Gastrocnemius medialis (tissue), 4 donors: ENCODE measurements around the gene FOXK1. TPM values are rescaled to one million over a fixed set of nuclear protein-coding genes. Genes with fewer than 3 reads are reported as not detected.

Experiments
- ATAC-seq, 2 donors: fragments of 150-250 bp; one replicate each; pipeline ENCODE4 v1.9.1; 2016
- DNase-seq, 2 donors: peaks; one replicate each; pipeline ENCODE4 v3.0.0-alpha.2; 2019
- H3K27ac ChIP-seq, 4 donors: fragments of 200-600 bp; sonication (generic); 1 replicate in 1 of 4; 2 replicates in 3 of 4; pipeline ENCODE4 v1.5.1; 2016 to 2018; ENCODE audit warnings: mild to moderate bottlenecking in 2 of 4, moderate library complexity in 1 of 4
- H3K27me3 ChIP-seq, 3 donors: fragments of 200-600 bp; sonication (generic) in 2 of 3; 1 replicate in 1 of 3; 2 replicates in 2 of 3; pipeline versions ENCODE4 v1.5.1 to v1.6.0; 2016 to 2019; ENCODE audit warnings: mild to moderate bottlenecking in 1 of 3, moderate library complexity in 1 of 3
- H3K36me3 ChIP-seq, 2 donors: fragments of 200-600 bp; sonication (generic) in 1 of 2; one replicate each; pipeline ENCODE4 v1.5.1; 2017 to 2018
- H3K4me1 ChIP-seq, 2 donors: fragments of 200-600 bp; sonication (generic) in 1 of 2; one replicate each; pipeline ENCODE4 v1.5.1; 2016 to 2017; ENCODE audit warnings: mild to moderate bottlenecking in 2 of 2
- H3K4me3 ChIP-seq, 4 donors: fragments of 200-600 bp; sonication (generic) in 3 of 4; 1 replicate in 1 of 4; 2 replicates in 3 of 4; pipeline ENCODE4 v1.5.1; 2016 to 2019; ENCODE audit warnings: mild to moderate bottlenecking in 2 of 4
- H3K9me3 ChIP-seq, 3 donors: fragments of 200-600 bp; sonication (generic) in 2 of 3; 1 replicate in 1 of 3; 2 replicates in 2 of 3; pipeline ENCODE4 v1.5.1; 2016 to 2019
- CTCF ChIP-seq, 5 experiments: fragments of 450-650 bp in 3 of 5; fragments of 200-600 bp in 2 of 5; sonication (generic) in 2 of 5; IDR thresholded peaks in 4 of 5; conservative IDR thresholded peaks in 1 of 5; 1 replicate in 4 of 5; 2 replicates in 1 of 5; pipeline ENCODE4 v1.5.1; 2016 to 2019; ENCODE audit warnings: antibody characterized with exemption in 5 of 5, mild to moderate bottlenecking in 3 of 5, moderate library complexity in 3 of 5
- POLR2A ChIP-seq, 2 donors: fragments of 450-650 bp; IDR thresholded peaks; one replicate each; pipeline ENCODE4 v1.6.1; 2017; ENCODE audit warnings: antibody characterized with exemption in 2 of 2, mild to moderate bottlenecking in 2 of 2, moderate library complexity in 2 of 2
- in situ Hi-C, 4 donors: fragments of 200-750 bp; cut with MboI; loops; one replicate each; pipeline versions ENCODE4 v1.15.0 to v1.8.0; 2017; ENCODE audit warnings: low sequenced_read_pairs in 4 of 4
- intact Hi-C: fragments of 100-400 bp; cut with DNase I; formaldehyde crosslinking; loops from one replicate; pipeline ENCODE4 v1.15.1; 2023; ENCODE audit warnings: low total_unique reads
- total RNA-seq, 4 donors: library from RNA; depleted of rRNA; stranded (reverse); fragments of >200 nt; gene quantifications; one replicate each; pipeline versions ENCODE4 v1.1.0 to v1.2.3, GENCODE V29; 2016

Gene FOXK1
- total RNA-seq, 4 donors from 2014 or later: 9.8 to 43.6 (median 18.8) TPM

DNA sequence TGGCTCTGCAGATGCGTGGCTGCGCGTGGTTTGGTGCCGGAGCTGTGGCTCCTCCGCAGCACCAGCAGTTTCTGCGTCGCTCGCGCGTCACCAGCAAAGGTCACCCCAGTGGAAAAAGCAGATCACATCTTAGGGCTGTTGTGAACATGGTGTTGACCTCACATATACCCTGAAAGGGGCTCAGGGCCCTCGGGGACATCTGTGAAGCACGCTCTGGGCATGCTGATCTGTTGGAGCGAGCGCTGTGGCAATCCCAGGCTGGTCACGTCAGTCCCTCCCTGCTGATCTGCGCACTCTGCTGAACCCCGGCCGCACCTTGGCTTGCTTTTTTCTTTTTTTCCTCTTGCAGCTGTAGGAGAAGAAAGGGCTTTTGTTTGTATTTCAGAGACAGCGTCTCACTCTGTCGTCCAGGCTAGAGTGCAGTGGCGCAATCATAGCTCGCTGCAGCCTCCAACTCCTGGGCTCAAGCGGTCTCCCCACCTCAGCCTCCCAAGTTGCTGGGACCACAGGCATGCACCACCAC is 60.0 kb downstream of the FOXK1 start:
- H3K27me3 ChIP-seq: no peaks in the 10 kb centered on the region
- intact Hi-C loops: no loop called here

GRCh38 chr7:4742852-4743251 is 60.8 kb downstream of the FOXK1 start:
- peaks cover 47 to 54% of the 10 kb centered on the region in 2 donors for H3K4me1 ChIP-seq
- DNase-seq (no peak), ATAC-seq (no peak)
- intact Hi-C loops (no loop called here), in situ Hi-C loops (loop anchor here in 3 of 4 donors (5.0 to 10.0 kb wide), 2 partner anchors 51 to 58 kb away; partner anchors contain the start of gene FOXK1 (in 2 of the 3))
- H3K27ac ChIP-seq: peak overlapping the region; percentile 88 to 94 (median 92)
- H3K4me3 ChIP-seq: no peak overlapping the region
- no peaks in the 10 kb centered on the region for H3K9me3 ChIP-seq
- peaks cover 0 to 14% of the 10 kb centered on the region in 2 donors for H3K36me3 ChIP-seq
- TF ChIP-seq CTCF (IDR thresholded peaks at IDR 0.05 in 4 of 5, conservative IDR thresholded peaks at IDR 0.05 in 1 of 5) (no peak), POLR2A (IDR thresholded peaks at IDR 0.05) (no peak)
- H3K27me3 ChIP-seq: no peaks in the 10 kb centered on the region

More for the DNA sequence above, 60.0 kb downstream of the FOXK1 start:
- H3K4me3 ChIP-seq: no peak overlapping the region
- H3K27ac ChIP-seq: peak overlapping the region in 3 of 4 donors; percentile 91 to 94 (median 92)
- H3K36me3 ChIP-seq: peaks cover 0 to 14% of the 10 kb centered on the region in 2 donors
- no peaks in the 10 kb centered on the region for H3K9me3 ChIP-seq
- no peak for DNase-seq
- no peak for ATAC-seq
- in situ Hi-C loops: loop anchor here in 3 of 4 donors (5.0 to 10.0 kb wide), 2 partner anchors 50 to 57 kb away; partner anchors contain the start of gene FOXK1 (in 2 of the 3)
- TF ChIP-seq POLR2A (IDR thresholded peaks at IDR 0.05): no peak
- TF ChIP-seq CTCF (IDR thresholded peaks at IDR 0.05 in 4 of 5, conservative IDR thresholded peaks at IDR 0.05 in 1 of 5): no peak
- H3K4me1 ChIP-seq: peaks cover 53 to 58% of the 10 kb centered on the region in 2 donors

- H3K4me3 ChIP-seq: peak overlapping the region; percentile 34 to 46 (median 38)
- intact Hi-C loops (loop anchor here (2.0 kb wide), 2 partner anchors 30 to 60 kb away; partner anchors contain the start of gene AP5Z1), in situ Hi-C loops (loop anchor here in 3 of 4 donors (5.0 to 10.0 kb wide), 2 partner anchors 52 to 60 kb away; partner anchors contain the start of gene FOXK1 (in 2 of the 3))
- H3K4me1 ChIP-seq: peaks cover 31 to 44% of the 10 kb centered on the region in 2 donors
- H3K27ac ChIP-seq: peak overlapping the region; percentile 88 to 94 (median 92)
- no peaks in the 10 kb centered on the region for H3K9me3 ChIP-seq
- H3K27me3 ChIP-seq: no peaks in the 10 kb centered on the region
- DNase-seq (peak; percentile 98 to 99), ATAC-seq (peak; percentile 91 to 93)
- peaks cover 0 to 14% of the 10 kb centered on the region in 2 donors for H3K36me3 ChIP-seq
- peak in 1 of 5 experiments; percentile 17 for TF ChIP-seq CTCF (IDR thresholded peaks at IDR 0.05 in 4 of 5, conservative IDR thresholded peaks at IDR 0.05 in 1 of 5)
- TF ChIP-seq POLR2A (IDR thresholded peaks at IDR 0.05): peak; percentile 53 to 79
Observed at GRCh38 chr7:4744391-4745264, 62.5 kb downstream of the FOXK1 start.

DNA sequence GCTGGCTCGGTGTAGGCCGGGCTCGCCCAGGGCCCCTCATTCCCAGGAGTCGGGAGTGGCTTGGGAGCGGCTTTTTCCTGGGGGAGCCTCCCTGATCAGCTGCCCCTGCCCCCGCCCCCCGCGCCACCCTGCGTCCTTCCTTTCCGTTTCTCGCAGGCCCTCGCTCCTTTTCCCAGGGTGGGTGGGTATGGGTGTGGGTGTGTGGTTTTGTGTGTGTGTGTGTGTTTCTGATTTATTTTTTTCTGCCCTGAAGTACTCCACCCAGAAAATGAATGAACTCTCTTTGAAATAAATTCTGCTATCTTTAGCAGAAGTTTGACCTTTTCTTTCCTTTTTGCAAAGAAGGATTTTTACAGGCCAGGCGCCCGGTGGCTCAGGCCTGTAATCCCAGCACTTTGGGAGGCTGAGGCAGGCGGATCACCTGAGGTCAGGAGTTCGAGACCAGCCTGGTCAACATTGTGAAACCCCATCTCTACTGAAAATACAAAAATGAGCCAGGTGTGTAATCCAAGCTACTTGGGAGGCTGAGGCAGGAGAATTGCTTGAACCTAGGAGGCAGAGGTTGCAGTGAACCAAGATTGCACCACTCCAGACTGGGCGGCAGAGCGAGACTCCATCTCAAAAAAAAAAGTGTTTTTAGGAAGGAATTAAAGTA is 63.3 kb downstream of the FOXK1 start:
- no peaks in the 10 kb centered on the region for H3K9me3 ChIP-seq
- in situ Hi-C loops: loop anchor here in 2 of 4 donors (10.0 kb wide), 1 partner anchor 61 kb away; the partner anchor contains the start of gene FOXK1 (in 2 of the 2)
- peaks cover 30 to 40% of the 10 kb centered on the region in 2 donors for H3K4me1 ChIP-seq
- peak overlapping the region; percentile 32 to 46 (median 38) for H3K4me3 ChIP-seq
- H3K27ac ChIP-seq: peak overlapping the region; percentile 88 to 94 (median 92)
- ATAC-seq (no peak), DNase-seq (no peak)
- peaks cover 0 to 14% of the 10 kb centered on the region in 2 donors for H3K36me3 ChIP-seq
- intact Hi-C loops: loop anchor here (2.0 kb wide), 2 partner anchors 29 to 61 kb away; partner anchors contain the start of gene AP5Z1
- no peaks in the 10 kb centered on the region for H3K27me3 ChIP-seq
- TF ChIP-seq POLR2A (IDR thresholded peaks at IDR 0.05): peak in 1 of 2 donors; percentile 73
- TF ChIP-seq CTCF (IDR thresholded peaks at IDR 0.05 in 4 of 5, conservative IDR thresholded peaks at IDR 0.05 in 1 of 5): no peak
